ENCODE data around the gene HECW1.
"Not testable (repeated sequence)": the region's sequence is repeated elsewhere in the genome, so short reads cannot be mapped to it uniquely, and the experiment has no call there.

The HECW1 gene

DNA sequence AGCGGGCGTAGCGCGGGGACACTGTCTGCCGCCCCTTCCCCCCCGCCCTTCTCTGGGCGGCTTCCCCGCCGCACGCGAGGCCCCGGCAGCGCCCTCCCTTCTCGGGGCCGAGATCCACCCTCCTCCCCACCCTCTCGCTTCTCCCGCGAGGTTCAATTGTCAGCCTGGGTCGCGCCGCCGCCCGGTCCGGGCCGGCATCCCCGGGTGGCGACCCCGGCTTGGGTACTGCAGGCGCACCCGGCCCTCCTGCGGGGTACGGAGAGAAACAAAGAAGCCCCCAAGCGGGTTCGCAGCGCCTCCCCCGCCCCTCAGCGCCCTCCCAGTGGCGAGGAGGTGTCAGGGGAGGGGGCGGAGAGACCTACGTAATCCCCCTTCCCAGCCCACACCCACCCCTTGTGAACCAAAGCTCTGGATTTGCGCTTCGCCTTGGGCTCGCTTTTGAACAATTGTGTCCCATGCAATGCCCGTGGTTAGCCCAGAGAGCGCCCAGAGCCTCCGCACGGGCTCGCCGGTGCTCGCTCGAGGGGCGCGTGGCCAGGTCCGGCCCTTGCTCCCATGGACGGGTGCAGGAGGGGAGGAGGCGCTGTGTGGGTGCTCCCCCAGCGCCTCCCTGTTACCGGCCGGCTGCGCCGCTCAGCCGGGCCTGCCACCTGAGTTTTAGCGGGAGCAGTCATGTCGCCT lies 634 bp downstream of the HECW1 start:
- DNase-seq: no peak

DNA sequence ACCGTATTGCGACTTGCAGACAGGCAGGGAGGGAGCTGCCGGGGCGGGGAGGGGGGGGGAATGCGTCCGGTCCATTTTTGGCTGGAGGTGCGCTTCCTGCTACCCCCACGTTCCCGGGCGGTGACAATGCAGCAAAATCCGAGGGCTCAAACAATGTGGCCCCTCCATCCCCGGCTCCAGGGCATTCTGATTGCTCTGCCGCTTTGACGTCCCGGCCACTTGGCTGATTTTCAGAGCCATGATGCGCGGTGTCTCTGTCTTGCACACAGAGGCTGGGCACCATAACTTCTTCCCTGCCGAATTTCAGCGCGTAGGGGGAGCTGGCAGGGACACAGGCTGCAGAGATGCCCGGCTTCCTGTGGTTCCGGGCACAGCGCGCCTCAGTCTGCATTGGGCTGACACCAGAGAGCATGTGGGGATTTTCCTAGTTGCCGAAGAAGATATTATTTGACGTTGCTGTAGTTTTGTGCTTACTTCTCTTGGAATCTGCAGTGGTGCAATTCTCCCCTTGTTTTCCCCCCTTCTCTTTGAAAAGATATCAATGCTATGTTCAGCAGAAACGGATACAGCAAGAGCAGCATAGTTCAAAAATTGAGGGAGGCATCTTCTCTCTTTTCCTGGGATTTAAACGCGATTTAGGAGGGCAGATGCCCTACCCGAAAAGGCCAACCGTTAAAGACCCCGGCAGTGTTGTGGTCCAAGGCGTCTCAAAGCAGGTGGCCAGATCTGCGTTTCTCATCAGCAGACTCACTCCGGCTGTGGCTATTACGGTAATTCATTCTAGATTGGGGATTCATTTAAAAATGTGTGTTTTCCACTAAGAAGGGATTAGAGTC lies 1.4 kb downstream of the HECW1 start:
- DNase-seq: peak; percentile 10

DNA sequence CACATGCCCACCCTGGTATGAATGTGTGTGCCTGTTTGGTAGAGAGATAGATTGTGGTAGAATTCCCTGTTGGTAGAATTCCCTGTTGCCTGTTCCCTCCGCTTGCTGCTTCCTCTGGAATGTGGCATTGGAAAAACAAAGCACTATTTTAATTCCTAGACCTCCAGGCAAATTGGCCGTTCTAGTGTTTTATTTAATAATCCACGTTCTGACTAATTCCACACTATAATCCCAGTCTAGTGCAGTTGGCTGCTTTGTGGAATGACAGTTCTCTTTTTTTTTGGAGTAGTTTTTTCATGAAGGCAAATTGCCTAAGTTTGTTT lies 2.0 kb downstream of the HECW1 start:
- no peak for DNase-seq

DNA sequence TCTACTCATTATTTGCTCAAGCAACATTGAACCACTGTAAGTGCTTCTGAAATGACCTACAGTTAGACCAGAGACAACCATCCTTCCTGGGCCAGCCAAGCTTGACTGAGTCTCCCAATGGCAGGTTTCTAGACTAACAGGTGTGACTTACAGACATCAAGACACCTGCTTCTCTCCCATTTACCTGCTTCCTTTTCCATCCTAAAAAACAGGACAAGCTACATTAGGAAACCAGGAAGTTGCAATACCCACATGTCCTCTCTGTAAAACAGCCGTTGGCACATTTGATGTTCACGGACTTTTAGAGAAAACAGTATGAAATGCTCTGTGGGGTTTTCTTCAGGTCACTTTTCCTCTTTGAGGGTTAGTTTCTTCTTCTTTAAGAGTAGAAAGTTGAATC lies 4.0 kb downstream of the HECW1 start:
- DNase-seq: no peak

DNA sequence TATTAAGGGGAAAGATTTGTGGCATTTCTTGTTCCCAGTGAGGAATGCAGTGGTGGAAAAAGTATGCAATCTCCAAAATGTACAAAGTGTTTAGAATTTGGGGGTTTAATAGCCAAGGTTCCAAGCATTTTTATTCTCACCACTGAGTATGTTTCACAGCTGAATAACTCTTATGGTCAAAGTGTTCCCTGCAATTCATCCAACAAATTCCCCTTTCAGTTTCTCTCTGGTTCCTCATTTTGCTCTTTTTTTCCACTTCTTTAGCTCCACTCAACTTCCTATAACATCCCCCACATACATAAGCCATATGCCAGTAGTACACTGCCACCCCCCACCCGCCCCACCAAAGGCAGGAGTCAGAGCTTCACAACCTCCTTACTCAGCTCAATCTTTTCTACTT lies 4.6 kb downstream of the HECW1 start:
- no peak for DNase-seq

DNA sequence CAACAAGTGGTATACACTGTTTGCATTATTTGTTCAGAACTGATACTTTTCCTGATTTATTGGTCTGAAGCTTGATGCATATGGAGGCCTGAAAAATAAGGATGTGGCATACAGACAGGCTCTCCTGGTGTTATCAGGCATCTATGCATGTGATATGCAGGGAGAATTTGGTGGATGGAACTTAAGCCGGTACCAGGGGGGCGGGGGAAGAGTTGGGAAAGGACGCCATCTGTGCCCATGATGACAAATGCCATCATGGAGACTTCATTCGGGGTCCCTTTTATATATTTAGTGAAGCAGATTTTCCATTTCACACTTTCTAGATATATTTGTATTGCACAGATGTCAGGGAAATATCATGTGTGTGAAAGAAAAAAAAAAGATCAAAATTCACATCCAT lies 5.4 kb downstream of the HECW1 start:
- no peak for DNase-seq

DNA sequence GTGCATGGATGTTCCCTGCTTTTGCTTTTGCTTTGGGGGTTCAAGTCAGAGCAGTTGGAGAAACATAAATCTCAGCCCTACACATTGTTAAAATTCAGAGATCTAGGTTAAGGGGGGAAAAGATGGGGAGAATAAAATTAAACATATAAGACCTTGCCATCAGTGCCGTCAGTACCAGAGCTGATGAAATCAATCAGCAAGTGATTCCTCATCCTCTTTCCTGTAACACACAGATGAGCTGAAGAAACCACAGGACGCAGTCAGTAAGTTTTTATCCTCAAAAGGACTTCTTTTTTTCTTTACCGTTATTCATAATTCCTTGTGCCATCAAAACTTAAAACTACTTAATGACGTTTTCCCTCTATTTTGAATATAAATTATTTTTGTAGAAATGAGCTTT lies 5.9 kb downstream of the HECW1 start:
- DNase-seq: no peak

DNA sequence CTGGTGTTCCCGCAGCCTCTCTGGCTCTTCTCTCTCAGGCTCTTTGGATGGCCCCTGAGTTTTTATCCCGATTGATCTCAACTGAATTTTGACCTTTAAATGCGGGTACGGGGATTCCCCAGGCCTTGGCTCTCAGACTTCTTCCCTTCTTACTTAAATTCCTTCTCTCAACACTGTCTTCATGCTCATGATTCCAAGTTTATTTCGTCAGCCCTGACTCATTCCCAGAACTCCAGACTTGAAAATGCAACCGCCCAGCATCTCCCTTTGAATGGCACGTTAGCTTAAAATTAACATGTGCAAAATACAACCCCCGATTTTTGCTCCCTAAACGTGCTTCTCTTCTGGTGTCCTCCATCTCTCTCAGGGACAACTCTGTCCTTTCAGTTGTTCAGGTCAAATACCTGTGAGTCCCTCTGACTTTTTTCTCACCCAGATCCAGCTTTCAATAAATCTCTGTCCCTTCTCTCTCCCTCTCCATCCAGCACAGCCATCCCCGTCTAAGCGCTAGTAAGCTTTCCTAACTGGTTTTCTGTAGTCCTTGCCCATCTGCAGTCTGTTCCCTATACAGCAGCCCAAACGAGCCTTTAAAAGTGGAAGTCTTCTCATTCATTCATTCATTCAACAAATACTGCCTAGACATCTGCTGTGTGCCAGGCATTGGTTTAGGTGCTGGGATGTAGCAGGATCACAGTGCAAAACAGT lies 7.1 kb downstream of the HECW1 start:
- DNase-seq: no peak

DNA sequence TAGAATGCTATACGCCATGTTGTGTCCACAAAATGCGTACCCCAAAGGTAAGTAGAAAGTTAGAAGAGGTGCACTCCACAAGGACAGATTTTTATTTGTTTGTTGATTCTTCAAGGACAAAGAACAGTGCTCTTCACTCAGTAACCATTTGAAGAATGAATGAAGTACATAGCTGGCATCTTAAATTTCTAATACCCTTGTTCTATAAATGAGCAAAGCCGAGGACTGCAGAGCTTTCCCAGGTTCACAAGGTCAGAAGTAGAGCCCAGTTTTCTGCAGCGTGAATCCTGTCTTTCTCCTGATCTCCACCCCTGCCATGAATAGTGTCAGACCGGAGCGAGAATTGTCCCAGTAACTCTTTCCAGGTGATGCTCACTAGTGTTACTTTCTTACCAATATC lies 9.5 kb downstream of the HECW1 start:
- DNase-seq: no peak

DNA sequence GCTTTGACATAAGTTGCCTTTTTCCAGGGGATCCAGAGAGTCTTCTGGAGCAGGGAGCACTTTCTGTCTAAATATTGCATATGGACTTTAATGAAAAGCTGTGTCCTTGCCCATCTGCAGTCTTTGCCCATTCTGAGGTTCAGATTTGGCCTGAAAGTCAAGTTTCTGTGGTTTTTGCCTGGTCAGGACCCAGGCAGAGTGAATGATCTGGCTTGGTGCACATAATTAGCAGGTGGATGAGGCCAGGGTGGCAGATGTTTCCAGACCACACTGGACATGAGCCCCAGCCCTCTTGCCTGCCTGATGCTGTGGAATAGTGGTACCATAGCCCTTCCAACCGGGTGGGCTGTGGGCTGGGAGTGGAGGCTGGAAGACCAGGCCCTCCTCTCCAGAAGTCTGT lies 11.0 kb downstream of the HECW1 start:
- no peak for DNase-seq

DNA sequence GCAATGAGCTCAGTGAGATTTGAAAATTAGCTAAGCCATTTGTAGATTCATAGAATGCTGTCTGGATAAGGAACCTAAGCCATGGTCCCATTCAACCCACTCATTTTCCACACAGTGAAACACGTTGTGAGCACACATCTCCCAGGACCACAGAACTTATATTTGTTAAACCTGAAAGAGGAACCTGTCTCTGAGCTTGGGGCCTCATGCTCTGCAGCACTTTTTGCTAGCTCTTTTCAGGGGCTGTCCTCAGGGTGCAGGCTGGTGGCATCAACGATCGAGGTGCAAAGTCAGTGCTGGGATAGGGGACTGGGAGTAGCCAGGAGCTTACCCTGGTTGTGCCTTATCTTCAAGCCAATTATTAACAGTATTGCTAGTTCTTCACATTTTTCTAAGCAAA lies 11.9 kb downstream of the HECW1 start:
- DNase-seq: no peak

DNA sequence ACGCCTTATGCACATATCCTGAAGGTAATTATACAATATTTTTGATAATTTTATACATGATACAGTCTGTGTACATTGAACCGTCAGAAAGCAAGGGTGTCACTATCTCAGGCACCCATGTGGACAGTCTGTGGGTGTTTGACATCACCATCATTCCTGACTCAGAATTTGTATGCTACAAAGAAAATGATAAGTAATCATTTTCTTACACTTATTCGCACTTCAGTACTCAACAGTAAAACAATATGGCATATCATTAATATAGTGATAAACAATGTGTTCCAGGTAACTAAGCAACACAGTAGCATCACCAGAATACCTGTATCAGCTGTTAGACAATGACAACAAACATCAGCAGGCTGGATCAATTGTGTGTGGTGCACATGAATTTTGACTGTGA lies 17.9 kb downstream of the HECW1 start:
- DNase-seq: no peak

DNA sequence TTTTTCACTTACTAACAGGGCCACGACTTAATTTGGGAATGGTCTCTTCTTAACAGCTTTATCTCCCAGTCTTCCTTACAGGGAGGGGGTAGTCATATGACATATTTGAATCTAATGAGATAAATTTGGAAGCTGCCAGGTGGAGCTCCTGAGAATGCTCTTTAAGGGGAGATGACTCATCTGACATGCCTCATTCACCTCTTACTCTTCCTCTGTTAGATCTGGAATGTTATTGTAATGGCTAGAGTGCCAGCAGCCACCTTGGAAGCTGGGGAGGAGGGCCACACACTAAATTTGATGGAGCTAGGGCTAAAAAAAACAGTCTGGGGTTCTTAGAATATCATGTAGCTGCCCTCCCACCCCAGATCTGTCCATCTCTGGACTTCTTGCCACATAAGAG lies 22.7 kb downstream of the HECW1 start:
- no peak for DNase-seq

DNA sequence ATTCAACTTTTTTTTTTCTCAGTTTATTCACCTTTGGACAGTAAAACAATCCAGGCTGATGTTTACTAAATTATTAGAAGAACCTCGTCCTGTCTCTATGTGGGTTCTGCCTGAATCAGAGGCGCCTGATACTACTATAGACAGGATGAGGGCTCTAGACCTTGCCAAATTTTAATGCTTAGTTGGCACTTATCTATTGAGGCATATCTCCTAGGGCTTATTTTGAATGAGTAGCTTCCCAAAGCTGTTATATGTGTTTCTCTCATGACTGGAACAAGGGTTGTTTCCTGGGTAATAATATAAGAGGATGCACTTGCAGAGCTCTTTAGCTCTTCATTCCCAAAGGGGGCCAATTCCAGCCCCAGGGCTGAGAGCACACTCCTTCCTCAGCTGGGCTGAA lies 23.6 kb downstream of the HECW1 start:
- DNase-seq: no peak

DNA sequence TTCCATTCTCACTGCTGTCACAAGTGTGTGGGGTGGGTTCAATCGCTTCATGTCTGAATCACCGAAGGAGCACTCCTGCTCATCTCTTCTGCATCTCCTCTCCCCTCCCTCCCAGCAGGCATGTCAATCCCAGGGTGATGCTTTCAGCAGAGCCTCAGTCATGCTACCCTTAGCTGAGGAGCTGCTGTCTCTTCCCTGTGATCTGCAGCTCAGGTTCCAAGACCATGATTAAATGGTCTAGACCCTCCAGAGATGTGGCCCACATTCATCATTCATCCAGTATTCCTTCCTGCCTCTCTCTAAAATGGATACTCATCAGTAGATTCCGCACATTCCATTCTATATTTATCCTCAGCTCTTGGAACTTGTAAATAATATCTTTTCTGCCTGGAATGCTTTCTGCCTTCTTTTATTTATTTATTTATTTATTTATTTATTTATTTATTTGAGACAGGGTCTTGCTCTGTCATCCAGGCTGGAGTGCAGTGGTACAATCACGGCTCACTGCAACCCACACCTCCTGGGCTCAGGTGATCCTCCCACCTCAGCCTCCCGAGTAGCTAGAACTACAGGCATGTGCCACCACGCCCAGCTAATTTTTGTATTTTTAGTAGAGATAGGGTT lies 24.8 kb downstream of the HECW1 start:
- not testable (repeated sequence) for DNase-seq

DNA sequence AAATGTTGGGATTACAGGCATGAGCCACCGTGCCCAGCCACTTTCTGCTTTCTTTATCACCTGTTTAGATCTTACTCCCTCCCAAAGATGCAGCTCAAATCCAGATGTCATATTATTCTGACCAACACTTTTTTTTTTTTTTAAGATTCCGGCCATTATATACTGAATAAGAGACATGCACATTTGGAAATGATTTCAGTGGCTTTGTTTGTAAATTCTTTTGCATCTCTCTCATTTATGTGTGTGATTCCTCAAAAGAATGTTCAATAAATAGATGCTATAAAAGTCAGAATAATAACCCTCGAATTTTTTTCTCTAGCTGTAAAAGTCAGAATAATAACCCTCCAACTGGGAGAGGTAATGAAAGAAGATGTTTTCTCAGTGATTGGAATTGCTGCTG lies 25.4 kb downstream of the HECW1 start:
- DNase-seq: no peak

DNA sequence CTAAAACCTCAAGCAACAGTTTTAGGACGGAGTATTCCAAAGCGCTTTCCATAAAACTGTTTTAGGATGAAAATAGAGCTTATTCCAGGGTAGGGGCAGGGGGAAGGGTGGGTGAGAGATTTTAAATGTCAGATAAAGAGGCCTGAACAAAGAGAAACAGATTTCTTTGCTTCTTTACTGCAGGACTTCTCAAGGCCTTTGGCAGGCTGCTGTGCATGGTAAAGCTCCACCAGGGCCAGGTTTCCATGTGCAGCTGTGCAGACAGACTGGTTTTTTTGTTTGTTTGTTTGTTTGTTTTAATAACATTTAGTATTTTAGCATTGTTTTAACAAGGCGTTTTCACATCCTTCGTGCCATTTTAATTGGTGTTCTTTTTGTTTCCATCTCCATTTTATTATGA lies 26.3 kb downstream of the HECW1 start:
- DNase-seq: no peak

DNA sequence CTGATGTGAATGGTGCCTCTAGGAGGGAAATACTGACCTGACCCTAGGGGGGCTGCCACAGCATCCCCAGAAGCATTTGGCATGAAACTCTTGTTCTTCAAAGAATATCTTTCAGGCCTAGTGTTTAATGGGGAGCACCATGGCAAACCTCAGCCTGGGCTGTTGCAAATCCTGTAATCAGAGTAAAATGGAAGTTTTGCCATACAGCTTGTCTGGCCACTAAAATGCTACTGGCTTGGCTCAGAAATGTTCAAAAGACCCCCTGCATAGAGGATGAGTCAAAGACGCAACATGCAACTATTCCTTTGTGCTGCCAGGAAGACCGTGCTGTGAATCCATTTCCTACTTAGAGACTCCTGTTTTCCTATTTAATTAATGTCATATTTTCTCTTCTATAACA lies 26.7 kb downstream of the HECW1 start:
- DNase-seq: no peak

DNA sequence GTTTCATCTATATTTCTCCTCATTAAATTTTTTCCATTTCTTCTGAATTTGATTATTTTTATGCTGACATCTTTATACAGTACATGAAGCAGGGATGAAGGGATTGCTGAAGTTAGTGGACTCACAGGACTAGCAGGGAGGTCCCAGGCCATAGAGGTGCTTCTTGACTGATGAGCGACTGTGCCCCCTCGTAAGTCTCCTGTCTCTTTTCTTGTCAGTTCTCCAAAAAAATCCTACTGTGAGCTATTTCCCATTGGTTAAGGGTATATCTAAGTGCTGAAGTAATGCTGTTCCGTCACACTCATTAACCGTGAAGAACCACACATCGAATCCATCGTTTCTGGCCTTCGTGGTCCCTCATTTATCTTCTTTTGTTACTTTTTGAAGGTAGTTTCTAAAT lies 27.7 kb downstream of the HECW1 start:
- no peak for DNase-seq

DNA sequence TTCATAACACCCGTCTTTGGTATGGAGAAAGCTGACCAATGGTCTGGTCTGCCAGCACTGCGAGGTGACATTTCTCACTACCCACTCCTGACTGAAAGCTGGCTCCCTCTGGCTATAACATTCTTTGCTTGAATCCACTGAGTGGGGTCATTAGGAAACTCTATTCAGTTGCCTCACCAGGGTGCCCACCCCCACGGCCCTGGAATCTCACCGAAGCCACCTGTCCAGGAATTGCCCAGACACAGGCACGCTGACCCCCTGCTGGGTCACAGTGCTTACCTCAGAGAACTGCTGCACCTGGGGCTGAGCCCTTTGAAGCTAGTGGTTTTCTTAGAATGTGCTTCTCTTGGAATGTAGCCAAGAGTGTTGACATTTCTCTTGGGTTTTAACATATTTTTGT lies 28.6 kb downstream of the HECW1 start:
- no peak for DNase-seq

DNA sequence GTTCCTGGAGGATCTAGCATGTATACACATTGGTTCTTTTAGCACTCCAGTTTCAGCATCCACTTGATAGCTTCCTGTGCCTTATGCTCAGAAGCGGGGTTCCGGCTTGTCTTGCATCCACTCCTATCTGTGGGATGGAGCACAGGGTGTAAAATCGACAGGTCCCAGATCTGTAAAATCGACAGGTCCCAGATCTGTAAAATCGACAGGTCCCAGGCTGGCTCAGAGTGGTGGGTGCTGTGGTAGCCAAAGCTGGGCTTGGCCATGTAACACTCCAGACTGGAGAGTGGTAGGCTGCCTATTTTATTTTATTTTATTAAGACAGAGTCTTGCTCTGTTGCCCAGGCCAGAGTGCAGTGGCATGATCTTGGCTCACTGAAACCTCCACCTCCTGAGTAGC lies 30.3 kb downstream of the HECW1 start:
- DNase-seq: no peak

DNA sequence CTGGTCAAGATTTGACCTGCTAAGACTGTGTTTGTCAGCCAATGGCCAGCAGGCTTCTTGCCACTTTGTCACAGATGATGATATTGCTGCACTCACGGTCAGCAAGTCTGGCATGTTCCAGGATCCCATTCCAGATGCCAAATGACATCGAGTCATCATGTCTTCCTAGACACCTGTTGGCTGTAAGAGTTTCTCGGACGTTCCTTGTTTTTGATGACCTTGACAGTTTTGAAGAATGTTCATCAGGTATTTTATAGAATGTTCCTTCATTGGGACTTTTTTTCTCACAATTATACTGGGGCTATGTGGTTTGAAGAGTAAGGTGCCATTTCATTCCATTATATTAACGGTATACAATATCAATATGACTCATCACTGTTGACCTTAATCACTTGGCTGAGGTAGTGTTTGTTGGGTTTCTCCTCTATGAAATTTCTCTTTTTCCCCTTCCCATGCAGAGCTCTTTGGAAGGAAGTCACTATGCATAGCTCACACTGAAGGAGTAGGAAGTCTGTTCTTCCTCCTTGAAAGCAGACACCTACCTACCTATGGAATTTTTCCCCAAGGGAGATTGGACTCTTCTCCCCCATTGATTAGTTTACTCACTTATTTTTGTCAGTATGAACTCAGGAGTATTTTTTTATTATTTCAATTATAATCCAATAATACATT lies 31.6 kb downstream of the HECW1 start:
- no peak for DNase-seq

DNA sequence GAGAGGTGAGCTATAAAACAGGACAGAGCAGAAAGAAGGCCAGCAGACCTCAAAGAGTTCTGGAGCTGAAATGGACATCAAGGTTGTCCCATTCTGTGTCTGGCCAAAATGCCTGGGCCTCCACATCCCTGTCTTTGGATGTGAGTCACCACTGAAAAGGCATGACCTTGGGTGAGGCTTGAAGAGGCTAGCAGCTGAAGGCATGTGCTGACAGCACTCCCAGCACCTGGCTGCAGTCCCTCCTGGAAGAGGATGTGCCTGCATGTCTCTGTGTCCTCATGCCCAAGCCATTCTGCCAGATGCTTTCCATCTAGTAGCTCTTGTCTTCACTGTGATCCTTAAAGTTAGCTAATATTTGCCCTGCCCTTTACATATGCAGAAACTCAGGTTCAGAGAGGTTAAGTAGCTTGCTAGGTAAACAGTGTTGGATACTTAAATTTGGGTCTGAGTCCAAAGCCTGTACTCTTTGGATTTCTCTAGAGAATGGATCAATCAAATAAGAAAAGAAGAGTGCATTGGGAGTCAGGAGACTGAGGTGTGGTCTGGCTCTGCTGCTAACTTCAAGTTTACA lies 35.8 kb downstream of the HECW1 start:
- no peak for DNase-seq
